GM19452 (cell line): Measurements from ENCODE around the gene HK2.

Experiments
- ATAC-seq: cut with Tn5 transposase; IDR thresholded peaks from one replicate; pipeline ENCODE4 v1.9.1; 2021; ENCODE audit not compliant: unreplicated experiment

HK2 gene

GRCh38 chr2:74856599-74856998 is 22.7 kb downstream of the HK2 start:
- ATAC-seq = no peak

GRCh38 chr2:74857215-74857614 is 23.3 kb downstream of the HK2 start:
- ATAC-seq = no peak

GRCh38 chr2:74857725-74858124 is 23.8 kb downstream of the HK2 start:
- ATAC-seq = no peak

GRCh38 chr2:74858281-74858680 is 24.4 kb downstream of the HK2 start:
- no peak for ATAC-seq

GRCh38 chr2:74860079-74860478 is 26.2 kb downstream of the HK2 start:
- ATAC-seq = no peak

GRCh38 chr2:74860521-74860920 is 26.6 kb downstream of the HK2 start:
- ATAC-seq = no peak

- ATAC-seq = no peak
Measured at GRCh38 chr2:74861531-74861930, 27.6 kb downstream of the HK2 start.

GRCh38 chr2:74862020-74862964 is 28.4 kb downstream of the HK2 start:
- ATAC-seq = no peak

- ATAC-seq = no peak
Measured at GRCh38 chr2:74863802-74864248, 29.9 kb downstream of the HK2 start.

GRCh38 chr2:74864728-74865722 is 31.1 kb downstream of the HK2 start:
- no peak for ATAC-seq

- ATAC-seq = no peak
Measured at GRCh38 chr2:74865770-74866674, 32.1 kb downstream of the HK2 start.

- ATAC-seq = no peak
Measured at GRCh38 chr2:74867841-74868658, 34.1 kb downstream of the HK2 start.

- ATAC-seq = no peak
Measured at GRCh38 chr2:74869517-74869916, 35.6 kb downstream of the HK2 start.

GRCh38 chr2:74870951-74871350 is 37.0 kb downstream of the HK2 start:
- no peak for ATAC-seq

GRCh38 chr2:74871414-74871813 is 37.5 kb downstream of the HK2 start:
- ATAC-seq = no peak

GRCh38 chr2:74872389-74872836 is 38.5 kb downstream of the HK2 start:
- no peak for ATAC-seq

- no peak for ATAC-seq
Measured at GRCh38 chr2:74873012-74873665, 39.2 kb downstream of the HK2 start.

GRCh38 chr2:74873678-74874640 is 40.0 kb downstream of the HK2 start:
- ATAC-seq = no peak
